GM12892 (cell line): ENCODE data around the gene LAMC2.

Experiments
- POLR2A ChIP-seq: IDR thresholded peaks from 2 replicates; pipeline ENCODE4 v1.6.1; 2011; ENCODE audit warnings: low read depth, low read length, control low read depth
- POLR2AphosphoS5 ChIP-seq: IDR thresholded peaks from 2 replicates; pipeline ENCODE4 v1.6.1; 2011; ENCODE audit warnings: low read depth, low read length, control low read depth
- TAF1 ChIP-seq: IDR thresholded peaks from 2 replicates; pipeline ENCODE4 v1.6.1; 2011; ENCODE audit warnings: low read depth, mild to moderate bottlenecking, control low read depth, low read length, borderline replicate concordance

GRCh38 chr1:183228347-183229220 is 42.5 kb downstream of the LAMC2 start:
- no peak for TF ChIP-seq POLR2A
- TF ChIP-seq POLR2AphosphoS5 = no peak
- no peak for TF ChIP-seq TAF1
